ENCODE data around the gene ELMO3. TPM values are rescaled to one million over a fixed set of nuclear protein-coding genes. Genes with fewer than 3 reads are reported as not detected.

Gene ELMO3
- total RNA-seq, 1 experiment from 2014 or later = 2.0 TPM

- Histone ChIP-seq H3K27me3 (ENCODE audit: control insufficient read depth, insufficient read depth, low read length) (no peaks in the 10 kb centered on the region), H3K4me3 (ENCODE audit: low read depth in 2 of 2, low read length in 2 of 2) (peak overlapping the region; percentile 56 to 75), H3K27ac (ENCODE audit: low read length) (peak overlapping the region; percentile 82), H3K4me1 (ENCODE audit: control insufficient read depth, insufficient read depth, low read length) (peaks cover 8% of the 10 kb centered on the region), H3K9me3 (ENCODE audit: control insufficient read depth, insufficient read depth, low read depth, low read length) (no peaks in the 10 kb centered on the region), H3K36me3 (ENCODE audit: control insufficient read depth, insufficient read depth, low read length) (no peaks in the 10 kb centered on the region)
- ATAC-seq (no peak), DNase-seq (ENCODE audit: low read depth, low spot score) (no peak)
- POLR2A ChIA-PET = interaction anchor here (0.7 kb wide), 1 partner anchor 41 kb away, joined by 11 read pairs; no protein-coding TSS in a partner anchor
- BruUV-seq (replicated peaks) = no TSS peak
- intact Hi-C loops (cut with micrococcal nuclease; ENCODE audit: unreplicated experiment) (loop anchor here (10.0 kb wide), 2 partner anchors 137 to 177 kb away; no protein-coding TSS in a partner anchor), in situ Hi-C loops (cut with HindIII; ENCODE audit: low pct_unique_long_range_greater_than_20kb, low sequenced_read_pairs) (no loop called here)
- CTCF ChIA-PET = interaction anchor here (1.0 kb wide), 1 partner anchor 8 kb away, joined by 13 read pairs; the partner anchor contains the start of genes FBXL8 and TRADD
- TF ChIP-seq POLR2AphosphoS5 (IDR thresholded peaks at IDR 0.05; ENCODE audit: low read depth, low read length) (no peak), REST (IDR thresholded peaks at IDR 0.05; ENCODE audit: insufficient read depth in 1 of 2, low read depth in 2 of 2, low read length in 1 of 2) (no peak), SIN3A (IDR thresholded peaks at IDR 0.05; ENCODE audit: borderline replicate concordance, insufficient read depth, low read depth, low read length) (no peak), CTCF (IDR thresholded peaks at IDR 0.05) (no peak), TCF7L2 (IDR thresholded peaks at IDR 0.05; ENCODE audit: low read depth, low read length) (no peak)
Measured at GRCh38 chr16:67151431-67152097, 47.4 kb upstream of the ELMO3 start.

GRCh38 chr16:67154578-67155294 is 44.2 kb upstream of the ELMO3 start:
- in situ Hi-C loops (cut with HindIII; ENCODE audit: low pct_unique_long_range_greater_than_20kb, low sequenced_read_pairs) = no loop called here
- DNase-seq (ENCODE audit: low read depth, low spot score) = no peak

More at GRCh38 chr16:67154578-67155294, 44.2 kb upstream of the ELMO3 start:
- Histone ChIP-seq H3K4me3 (ENCODE audit: low read depth in 2 of 2, low read length in 2 of 2) (no peak overlapping the region), H3K36me3 (ENCODE audit: control insufficient read depth, insufficient read depth, low read length) (no peaks in the 10 kb centered on the region), H3K27ac (ENCODE audit: low read length) (no peak overlapping the region), H3K27me3 (ENCODE audit: control insufficient read depth, insufficient read depth, low read length) (no peaks in the 10 kb centered on the region), H3K4me1 (ENCODE audit: control insufficient read depth, insufficient read depth, low read length) (peaks cover 8% of the 10 kb centered on the region), H3K9me3 (ENCODE audit: control insufficient read depth, insufficient read depth, low read depth, low read length) (no peaks in the 10 kb centered on the region)
- TF ChIP-seq SIN3A (IDR thresholded peaks at IDR 0.05; ENCODE audit: borderline replicate concordance, insufficient read depth, low read depth, low read length) (no peak), CTCF (IDR thresholded peaks at IDR 0.05) (0 out of 2 replicates have a peak, but pooled peaks have one; percentile 47), TCF7L2 (IDR thresholded peaks at IDR 0.05; ENCODE audit: low read depth, low read length) (no peak), REST (IDR thresholded peaks at IDR 0.05; ENCODE audit: insufficient read depth in 1 of 2, low read depth in 2 of 2, low read length in 1 of 2) (no peak), POLR2AphosphoS5 (IDR thresholded peaks at IDR 0.05; ENCODE audit: low read depth, low read length) (no peak)
- CTCF ChIA-PET = interaction anchor here (0.7 to 1.3 kb wide), 6 partner anchors 15 to 202 kb away, joined by 3 to 5 read pairs (median 3); no protein-coding TSS in a partner anchor
- POLR2A ChIA-PET = no interaction called here
- ATAC-seq = no peak
- intact Hi-C loops (cut with micrococcal nuclease; ENCODE audit: unreplicated experiment) = loop anchor here (10.0 kb wide), 2 partner anchors 140 to 180 kb away; no protein-coding TSS in a partner anchor
- no TSS peak for BruUV-seq (replicated peaks)
